NOMO-1 treated with dmso at 0.1 percent for 144 hours (cell line): ENCODE data around the gene UBAC1.

Experiments
- DNase-seq: peaks from one replicate; lab custom pipeline; 2025; ENCODE audit not compliant: unreplicated experiment; lab: John Stamatoyannopoulos, UW

Gene UBAC1

GRCh38 chr9:135994501-135995192 lies 33.5 kb upstream of the UBAC1 start:
- no peak for DNase-seq

DNA sequence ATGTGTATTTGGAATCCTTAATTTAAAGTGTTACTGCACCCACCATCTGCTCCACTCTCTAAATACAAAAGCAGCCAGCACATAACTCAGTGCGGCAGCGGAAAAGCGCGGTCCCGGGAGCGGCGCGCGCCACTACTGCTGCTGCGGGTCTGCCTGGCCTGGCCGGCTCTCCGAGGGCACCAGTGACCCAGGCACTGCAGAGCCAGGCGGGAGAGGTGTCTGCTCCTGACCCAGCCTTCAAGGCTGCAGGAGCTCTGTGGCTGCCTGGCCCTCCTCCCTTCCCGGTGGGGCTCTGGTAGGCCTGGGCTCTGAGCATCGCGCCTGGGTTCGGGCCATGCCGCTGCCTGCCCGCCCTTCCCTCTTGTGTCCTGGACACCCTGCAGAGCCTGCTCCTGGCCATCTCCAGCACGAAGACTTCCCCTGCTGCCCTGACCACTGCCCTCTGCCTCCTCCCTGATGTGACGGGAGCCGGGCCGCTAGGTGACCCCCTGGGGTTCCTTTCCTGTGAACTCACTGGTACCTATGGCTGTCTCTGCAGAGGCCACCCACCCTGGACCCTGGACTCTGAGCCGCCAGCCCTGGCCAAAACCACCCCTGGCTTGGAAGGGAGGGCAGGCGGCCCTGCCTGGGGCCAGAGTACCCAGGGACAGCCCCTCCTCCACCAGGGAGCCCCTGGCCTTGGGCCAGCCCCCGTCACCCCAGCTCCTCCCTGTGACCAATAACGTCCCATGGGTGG lies 32.8 kb upstream of the UBAC1 start:
- no peak for DNase-seq

GRCh38 chr9:135993409-135993742 lies 32.2 kb upstream of the UBAC1 start:
- no peak for DNase-seq

GRCh38 chr9:135992486-135993408 lies 31.6 kb upstream of the UBAC1 start:
- peak; percentile 96 for DNase-seq

DNA sequence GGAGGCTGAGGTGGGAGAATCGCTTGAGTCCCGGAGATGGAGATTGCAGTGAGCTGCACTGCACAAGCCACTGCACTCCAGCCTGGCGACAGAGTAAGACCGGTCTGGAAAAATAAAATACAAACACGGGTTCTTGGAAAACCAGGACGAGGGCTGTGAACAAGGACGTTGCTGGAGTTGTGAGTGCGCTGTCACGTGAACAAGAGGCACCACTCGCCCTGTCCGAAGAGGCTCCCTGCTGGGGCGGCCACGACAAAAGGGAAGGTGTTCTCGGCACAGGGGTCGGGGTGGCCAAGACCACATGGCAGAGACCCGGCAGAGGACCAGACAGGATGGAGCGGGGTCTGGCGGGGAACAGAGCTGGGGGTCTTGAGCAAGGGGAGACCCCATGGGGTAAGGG lies 30.6 kb upstream of the UBAC1 start:
- no peak for DNase-seq

DNA sequence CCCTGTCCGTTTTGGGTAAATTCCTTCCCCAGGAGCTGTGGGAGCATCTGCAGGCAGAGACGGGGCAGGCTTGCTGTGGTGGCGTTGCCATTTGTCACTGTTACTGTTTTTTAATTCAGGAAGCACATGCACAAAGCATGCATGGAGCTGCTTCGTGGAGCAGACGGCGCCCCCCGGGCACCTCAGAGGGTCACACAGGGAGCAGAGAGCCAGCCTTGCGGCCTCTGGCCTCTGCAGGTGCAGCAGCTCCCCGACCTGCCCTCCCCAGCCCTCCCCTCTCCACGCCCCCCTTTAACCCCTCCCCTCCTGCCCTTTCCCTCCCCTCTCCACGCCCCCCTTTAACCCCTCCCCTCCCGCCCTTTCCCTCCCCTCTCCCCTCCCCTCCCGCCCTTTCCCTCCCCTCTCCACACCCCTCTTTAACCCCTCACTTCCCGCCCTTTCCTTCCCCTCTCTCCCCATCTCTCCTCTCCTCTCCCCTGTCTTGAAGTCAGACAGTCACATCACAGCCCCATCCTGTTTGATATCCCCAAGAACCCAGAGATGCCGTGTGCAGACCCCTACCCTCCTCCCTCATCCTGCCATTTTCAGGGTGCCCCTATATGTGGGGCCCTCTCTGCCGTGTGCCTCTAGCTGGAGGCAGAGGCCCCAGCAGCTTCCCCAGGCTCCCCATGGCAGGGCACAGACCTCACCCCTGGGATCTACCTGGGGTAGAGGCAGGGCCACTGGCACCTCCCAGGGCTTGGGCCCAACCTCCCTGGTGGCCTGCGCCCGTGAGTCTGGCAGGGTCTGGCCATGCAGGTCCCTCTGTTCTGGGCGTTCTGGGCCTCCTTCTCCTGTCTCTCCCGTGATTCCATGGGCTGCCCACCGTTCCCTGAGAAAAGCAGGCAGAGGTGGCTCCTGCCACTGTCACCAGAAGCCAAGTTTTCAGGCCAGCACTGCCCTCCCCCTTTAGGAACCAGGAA lies 29.6 kb upstream of the UBAC1 start:
- DNase-seq, result peak; percentile 47

GRCh38 chr9:135989722-135990467 lies 28.7 kb upstream of the UBAC1 start:
- DNase-seq, result no peak

GRCh38 chr9:135989157-135989556 lies 28.0 kb upstream of the UBAC1 start:
- no peak for DNase-seq

- no peak for DNase-seq
Observed at GRCh38 chr9:135988493-135988892, 27.3 kb upstream of the UBAC1 start.

GRCh38 chr9:135987838-135988404 lies 26.7 kb upstream of the UBAC1 start:
- DNase-seq, result no peak

GRCh38 chr9:135986605-135987004 lies 25.4 kb upstream of the UBAC1 start:
- DNase-seq, result no peak

- no peak for DNase-seq
Observed at GRCh38 chr9:135985889-135986288, 24.7 kb upstream of the UBAC1 start.

DNA sequence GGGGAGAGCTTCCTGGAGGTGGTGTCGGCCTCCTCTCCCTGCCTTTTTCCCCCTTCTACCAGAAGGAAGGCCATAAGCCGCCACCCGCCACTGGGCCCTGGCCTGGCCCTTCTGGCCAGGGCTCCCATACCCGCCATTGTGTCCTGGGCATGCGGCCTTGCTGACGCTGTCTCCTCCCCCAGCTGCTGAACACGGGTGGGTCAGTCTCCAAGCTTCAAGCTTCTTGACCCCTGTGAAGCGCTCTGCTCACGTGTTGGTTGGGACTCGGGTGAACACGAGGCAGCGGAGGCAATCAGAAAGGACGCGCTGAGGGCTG lies 24.2 kb upstream of the UBAC1 start:
- no peak for DNase-seq

DNA sequence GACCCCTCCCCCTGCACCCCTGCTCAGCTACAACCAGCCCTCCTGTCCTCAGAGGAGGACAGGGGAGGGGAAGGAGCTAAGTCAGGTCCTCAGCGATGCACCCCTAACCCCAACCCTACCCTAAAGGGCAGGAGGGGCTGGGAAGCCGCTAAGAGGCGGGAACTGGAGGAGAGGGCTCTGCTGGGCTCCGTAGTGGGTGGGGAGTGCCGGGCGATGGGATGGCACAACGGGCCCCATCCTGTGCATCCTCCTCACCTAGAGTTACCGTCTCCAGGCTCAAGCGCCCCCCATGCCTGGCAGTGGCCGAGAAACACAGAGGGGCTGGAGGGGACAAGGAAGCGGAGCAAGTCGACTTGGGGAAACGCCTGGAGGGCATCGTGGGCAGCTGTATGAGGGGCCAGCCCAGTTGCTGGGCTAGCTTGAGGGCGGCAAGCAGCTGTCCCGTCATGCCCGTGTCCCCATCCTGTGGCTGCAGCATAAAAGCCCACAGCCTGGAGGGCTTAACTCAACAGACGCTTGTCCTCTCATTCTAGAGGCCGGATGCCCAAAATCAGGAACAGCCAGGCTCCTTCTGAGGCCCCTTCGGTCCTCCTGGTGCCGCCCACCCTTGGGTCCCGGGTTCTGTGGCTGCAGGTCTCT lies 23.0 kb upstream of the UBAC1 start:
- no peak for DNase-seq

DNA sequence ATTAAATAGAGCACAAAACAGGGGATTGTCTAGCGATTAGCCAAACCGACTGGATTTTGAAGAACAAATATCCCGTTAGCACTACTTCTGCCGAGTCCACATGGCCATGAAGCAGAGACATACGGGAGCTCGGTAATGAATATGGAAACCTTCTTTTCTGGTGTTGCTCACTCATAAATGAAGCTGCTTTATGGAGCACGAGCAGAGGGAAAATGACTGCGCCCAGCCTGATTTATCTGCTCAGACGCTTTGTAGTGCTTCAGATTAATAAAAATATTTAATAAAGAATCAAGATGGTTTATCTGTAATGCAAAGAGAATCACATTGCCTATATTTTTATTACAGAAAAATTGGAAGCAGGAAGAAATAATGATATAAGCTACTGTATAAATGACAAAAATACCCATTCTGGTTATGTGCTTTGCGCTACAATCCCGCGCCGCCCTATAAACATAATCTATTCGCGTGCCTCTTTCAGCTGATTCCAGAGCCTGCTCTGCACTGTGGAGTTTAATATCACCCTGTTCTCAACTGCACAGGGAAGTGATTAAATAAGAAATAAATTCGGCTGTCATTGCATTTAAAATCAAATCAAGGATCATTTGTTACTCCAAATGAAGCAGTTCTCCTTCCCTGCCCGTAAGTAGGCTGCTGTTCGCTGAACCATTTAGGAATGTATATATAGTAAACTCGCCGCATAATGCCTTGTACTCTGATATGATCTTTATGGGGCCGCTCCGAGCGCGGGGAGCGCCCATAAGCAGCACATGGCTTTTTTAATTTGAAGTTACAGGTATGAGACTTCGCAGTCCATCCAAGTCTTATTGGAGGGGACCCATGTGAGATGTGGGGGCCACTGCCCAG lies 22.3 kb upstream of the UBAC1 start:
- DNase-seq, result no peak

GRCh38 chr9:135982499-135983207 lies 21.5 kb upstream of the UBAC1 start:
- no peak for DNase-seq

- no peak for DNase-seq
Observed at GRCh38 chr9:135980926-135981630, 19.9 kb upstream of the UBAC1 start.
